Ovary (tissue), 3 donors: ENCODE results near the gene PCED1B.

ENCODE experiments used
- CTCF ChIP-seq, 3 donors: fragments of 450-650 bp in 2 of 3; fragments of 200-600 bp in 1 of 3; IDR thresholded peaks; one replicate each; pipeline versions ENCODE4 v1.5.1 to v1.8.0; 2016 to 2022; ENCODE audit warnings: antibody characterized with exemption in 3 of 3, mild to moderate bottlenecking in 1 of 3
- EP300 ChIP-seq: sonication (generic); formaldehyde crosslinking; IDR thresholded peaks from one replicate; pipeline ENCODE4 v1.6.1; 2017; ENCODE audit warnings: antibody characterized with exemption
- POLR2A ChIP-seq: fragments of 450-650 bp; IDR thresholded peaks from one replicate; pipeline ENCODE4 v1.6.1; 2017; ENCODE audit warnings: antibody characterized with exemption, mild to moderate bottlenecking, moderate library complexity
- donor health status: DM: no; HTN: no; CAD: no.

GRCh38 chr12:47193066-47193465, 113.6 kb downstream of the PCED1B start:
- TF ChIP-seq CTCF (IDR thresholded peaks at IDR 0.05) = no peak
- no peak for TF ChIP-seq EP300
- TF ChIP-seq POLR2A = no peak
